ENCODE results near the gene RAPGEF6.
"Not testable (repeated sequence)": the region's sequence is repeated elsewhere in the genome, so short reads cannot be mapped to it uniquely, and the experiment has no call there.

GRCh38 chr5:131380238-131380637 is 254.8 kb downstream of the RAPGEF6 start:
- TF ChIP-seq CTCF, POLR2A (IDR thresholded peaks at IDR 0.05): not testable (repeated sequence)

Measured in adrenal gland (tissue), 5 donors.